Activated gamma-delta T cell treated with anti-CD3 and anti-CD28 coated beads, Interleukin-2, amount 50 U/mL, for 16 hours (primary cell): Measurements from ENCODE around the gene HCRT.
A peak's percentile ranks its signal among the peaks of the same experiment; 100 is the strongest.
"Not testable (repeated sequence)": the region's sequence is repeated elsewhere in the genome, so short reads cannot be mapped to it uniquely, and the experiment has no call there.

Source experiments
- DNase-seq: peaks from one replicate; pipeline ENCODE4 v3.0.0-alpha.2; 2020; ENCODE audit warnings: low read depth

Gene HCRT, protein sequence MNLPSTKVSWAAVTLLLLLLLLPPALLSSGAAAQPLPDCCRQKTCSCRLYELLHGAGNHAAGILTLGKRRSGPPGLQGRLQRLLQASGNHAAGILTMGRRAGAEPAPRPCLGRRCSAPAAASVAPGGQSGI

GRCh38 chr17:42184713-42185620 lies at the start of gene HCRT:
Gene HCRT (minus strand): TSS chr17:42185452. CDS start chr17:42185365, 87 bp downstream.
- no peak for DNase-seq

DNA sequence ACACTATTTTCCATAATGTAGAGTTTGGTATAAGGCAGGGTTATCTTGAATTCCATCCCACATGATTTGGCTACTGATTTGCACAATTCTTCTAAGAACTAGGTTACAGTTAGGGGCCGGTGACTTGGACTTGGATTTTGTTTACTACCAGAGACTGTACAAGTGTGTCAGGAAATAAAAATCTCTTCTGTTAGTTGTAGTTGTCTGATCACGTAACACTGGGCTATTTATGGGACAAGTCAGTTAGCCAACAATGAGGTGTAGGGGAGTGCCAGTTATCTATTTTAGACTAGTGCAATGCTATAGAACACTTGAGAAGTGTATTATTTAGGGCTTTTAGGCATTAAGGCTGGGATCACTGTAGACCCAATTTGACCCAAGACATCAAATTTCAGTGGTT lies 48.7 kb upstream of the HCRT start:
- DNase-seq = no peak

DNA sequence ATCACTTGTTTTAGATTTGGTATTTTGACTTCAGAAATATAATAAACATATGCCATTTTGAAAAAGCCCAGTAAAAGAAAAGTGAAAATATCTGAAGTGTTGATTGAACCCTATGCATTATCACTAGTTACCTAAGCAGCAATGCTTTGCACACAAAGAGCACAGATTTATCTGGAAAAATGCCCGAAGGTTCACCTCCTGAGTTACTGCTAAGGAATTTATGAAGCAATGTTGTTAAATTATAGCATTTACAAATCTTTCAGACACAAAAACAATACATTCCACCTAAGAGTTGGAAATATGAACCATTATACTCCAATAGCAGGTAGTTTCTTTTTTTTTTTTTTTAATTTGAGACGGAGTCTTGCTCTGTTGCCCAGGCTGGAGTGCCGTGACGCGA lies 47.9 kb upstream of the HCRT start:
- no peak for DNase-seq

GRCh38 chr17:42230225-42230624 lies 45.0 kb upstream of the HCRT start:
- no peak for DNase-seq

GRCh38 chr17:42227849-42228700 lies 42.8 kb upstream of the HCRT start:
- DNase-seq = no peak

DNA sequence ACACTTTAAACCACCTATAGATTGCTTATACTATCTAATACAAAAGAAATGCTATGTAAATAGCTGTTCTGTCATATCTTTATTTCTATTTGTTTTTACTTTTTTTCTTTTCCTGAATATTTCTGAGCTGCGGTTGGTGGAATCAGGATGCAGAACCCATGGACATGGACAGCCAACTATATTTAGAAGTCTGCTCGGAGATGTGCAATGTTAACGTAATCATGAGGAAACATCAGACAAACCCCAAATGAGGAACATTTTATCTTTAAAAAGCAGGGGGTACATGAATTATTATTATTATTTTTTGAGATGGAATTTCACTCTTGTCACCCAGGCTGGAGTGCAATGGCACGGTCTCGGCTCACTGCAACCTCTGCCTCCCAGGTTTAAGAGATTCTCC lies 40.4 kb upstream of the HCRT start:
- DNase-seq = no peak

GRCh38 chr17:42224651-42225050 lies 39.4 kb upstream of the HCRT start:
- no peak for DNase-seq

GRCh38 chr17:42221886-42222745 lies 36.9 kb upstream of the HCRT start:
- peak; percentile 33 for DNase-seq

- not testable (repeated sequence) for DNase-seq
Observed at GRCh38 chr17:42219280-42219679, 34.0 kb upstream of the HCRT start.

GRCh38 chr17:42214156-42214555 lies 28.9 kb upstream of the HCRT start:
- no peak for DNase-seq

GRCh38 chr17:42212382-42212781 lies 27.1 kb upstream of the HCRT start:
- no peak for DNase-seq

GRCh38 chr17:42211921-42212341 lies 26.7 kb upstream of the HCRT start:
- DNase-seq = not testable (repeated sequence)

DNA sequence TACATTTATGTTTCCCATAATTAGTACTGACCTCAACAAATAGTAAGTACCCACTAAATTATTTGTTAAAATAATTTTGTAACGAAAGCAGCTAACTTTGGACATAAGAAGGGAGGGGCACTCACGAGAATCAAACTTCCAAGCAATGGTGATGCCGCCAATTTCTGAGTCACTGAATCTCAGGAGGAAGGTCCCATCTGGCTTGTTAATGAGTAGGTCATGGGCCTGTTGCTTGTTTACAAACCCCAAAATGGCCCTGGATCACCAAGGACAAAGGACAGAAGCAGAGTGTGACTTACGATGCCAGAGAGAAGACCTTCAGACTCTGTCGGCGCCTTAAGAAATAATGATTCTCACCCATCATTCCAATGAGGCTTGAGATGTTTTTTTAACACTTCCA lies 24.8 kb upstream of the HCRT start:
- DNase-seq = no peak

- DNase-seq = not testable (repeated sequence)
Observed at GRCh38 chr17:42206153-42206612, 20.9 kb upstream of the HCRT start.

- no peak for DNase-seq
Observed at GRCh38 chr17:42203354-42203753, 18.1 kb upstream of the HCRT start.

- no peak for DNase-seq
Observed at GRCh38 chr17:42202696-42203095, 17.4 kb upstream of the HCRT start.

GRCh38 chr17:42202159-42202558 lies 16.9 kb upstream of the HCRT start:
- DNase-seq = no peak

DNA sequence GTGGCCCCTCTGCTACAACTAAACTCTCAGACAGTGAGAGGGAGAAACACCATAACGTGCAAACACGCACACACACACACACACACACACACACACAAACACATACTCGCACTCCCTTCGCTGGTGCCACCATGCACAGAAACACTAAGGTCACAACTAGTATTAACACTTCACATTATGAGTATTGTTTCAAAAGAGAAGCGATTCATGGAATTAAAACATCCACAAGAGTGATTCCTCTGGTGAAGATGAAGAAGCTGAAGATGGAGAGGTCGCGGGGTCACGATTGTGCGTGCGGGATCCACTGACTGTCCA lies 16.2 kb upstream of the HCRT start:
- DNase-seq = no peak

- no peak for DNase-seq
Observed at GRCh38 chr17:42200706-42201457, 15.6 kb upstream of the HCRT start.

- no peak for DNase-seq
Observed at GRCh38 chr17:42199416-42200011, 14.3 kb upstream of the HCRT start.

DNA sequence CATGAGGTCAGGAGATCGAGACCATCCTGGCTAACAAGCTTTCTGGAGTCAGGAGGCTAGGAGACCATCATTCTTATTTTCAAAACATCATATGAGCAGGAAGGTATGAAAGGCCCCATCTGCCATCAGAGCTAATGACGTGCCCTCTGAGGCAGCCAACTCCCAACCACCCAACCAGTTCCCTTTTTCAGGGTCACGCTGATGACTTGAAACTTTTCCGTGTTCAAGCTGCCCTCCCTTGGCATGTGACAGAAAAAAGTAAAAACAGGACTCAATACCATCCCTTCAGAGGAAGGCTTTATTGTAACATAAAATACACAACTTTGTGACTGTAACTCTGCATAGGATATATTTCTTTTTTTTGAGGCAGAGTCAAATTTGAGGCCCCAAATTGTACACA lies 13.6 kb upstream of the HCRT start:
- no peak for DNase-seq
